ENCODE measurements around the gene ACVR2A.

ACVR2A gene

DNA sequence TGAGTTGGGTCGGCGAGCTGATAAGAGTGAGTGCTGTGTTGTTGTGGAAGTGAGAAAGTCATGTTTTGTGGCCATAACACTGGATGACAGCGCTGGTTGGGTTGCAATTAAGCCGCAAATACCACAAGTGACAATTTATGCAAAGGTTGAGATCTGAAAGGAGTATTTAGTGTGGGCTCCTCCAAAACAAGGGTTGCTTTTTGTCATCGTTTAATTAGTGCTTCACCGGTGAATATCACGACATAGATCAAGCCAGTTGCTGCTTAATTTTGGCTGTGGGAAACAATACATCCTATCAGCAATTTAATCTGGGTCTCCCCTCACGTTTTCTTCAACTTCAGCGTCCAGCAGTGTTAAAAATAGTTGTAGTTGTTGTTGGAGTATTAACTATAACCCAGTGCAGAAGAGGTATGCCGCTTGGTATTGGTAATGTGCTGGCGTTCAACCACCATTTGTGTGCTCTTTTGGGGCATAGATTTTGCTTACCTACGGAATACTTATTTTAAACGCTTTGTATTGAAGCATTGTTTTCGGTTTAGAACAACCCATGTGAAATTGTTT lies 662 bp downstream of the ACVR2A start:
- DNase-seq (ENCODE audit: insufficient read length, low spot score) = no peak
- no peak for FAIRE-seq
- TF ChIP-seq, protein P1, sequence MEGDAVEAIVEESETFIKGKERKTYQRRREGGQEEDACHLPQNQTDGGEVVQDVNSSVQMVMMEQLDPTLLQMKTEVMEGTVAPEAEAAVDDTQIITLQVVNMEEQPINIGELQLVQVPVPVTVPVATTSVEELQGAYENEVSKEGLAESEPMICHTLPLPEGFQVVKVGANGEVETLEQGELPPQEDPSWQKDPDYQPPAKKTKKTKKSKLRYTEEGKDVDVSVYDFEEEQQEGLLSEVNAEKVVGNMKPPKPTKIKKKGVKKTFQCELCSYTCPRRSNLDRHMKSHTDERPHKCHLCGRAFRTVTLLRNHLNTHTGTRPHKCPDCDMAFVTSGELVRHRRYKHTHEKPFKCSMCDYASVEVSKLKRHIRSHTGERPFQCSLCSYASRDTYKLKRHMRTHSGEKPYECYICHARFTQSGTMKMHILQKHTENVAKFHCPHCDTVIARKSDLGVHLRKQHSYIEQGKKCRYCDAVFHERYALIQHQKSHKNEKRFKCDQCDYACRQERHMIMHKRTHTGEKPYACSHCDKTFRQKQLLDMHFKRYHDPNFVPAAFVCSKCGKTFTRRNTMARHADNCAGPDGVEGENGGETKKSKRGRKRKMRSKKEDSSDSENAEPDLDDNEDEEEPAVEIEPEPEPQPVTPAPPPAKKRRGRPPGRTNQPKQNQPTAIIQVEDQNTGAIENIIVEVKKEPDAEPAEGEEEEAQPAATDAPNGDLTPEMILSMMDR (IDR thresholded peaks at IDR 0.05; ENCODE audit: insufficient read depth, missing control alignments) = no peak

DNA sequence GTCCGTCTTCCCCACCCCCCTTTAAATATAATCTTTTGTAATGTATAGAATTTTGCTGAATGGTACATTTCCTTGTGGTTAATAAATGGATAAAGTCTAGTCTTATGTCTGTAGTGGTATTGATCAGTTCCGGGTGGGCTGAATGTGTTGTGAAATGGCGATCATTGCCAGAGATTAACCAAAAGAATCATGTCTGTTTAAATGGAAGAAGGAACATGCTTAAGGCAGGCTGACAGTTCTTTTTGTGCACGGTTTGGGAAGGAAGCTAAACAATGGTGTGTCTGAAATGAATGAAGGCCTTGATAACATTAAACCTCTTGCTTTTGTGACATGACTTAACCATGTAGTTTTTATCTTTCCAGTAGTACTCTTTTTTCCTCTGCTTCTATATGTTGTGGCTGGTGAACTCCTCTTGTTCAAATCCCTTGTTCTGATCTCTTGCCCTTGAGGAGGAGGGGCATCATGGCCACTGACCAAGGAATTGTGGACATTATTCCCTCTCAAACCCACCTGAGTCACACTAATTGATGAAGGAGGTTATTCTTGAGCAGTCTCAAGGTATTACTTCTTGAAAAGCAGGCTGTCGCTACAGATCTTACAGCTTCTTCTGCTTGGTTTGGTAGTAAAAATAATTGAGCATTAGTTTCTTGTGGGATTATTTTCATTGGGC lies 1.7 kb downstream of the ACVR2A start:
- TF ChIP-seq, protein P1 (IDR thresholded peaks at IDR 0.05; ENCODE audit: insufficient read depth, missing control alignments) = no peak
- DNase-seq (ENCODE audit: insufficient read length, low spot score) = no peak
- FAIRE-seq = peak; percentile 87

DNA sequence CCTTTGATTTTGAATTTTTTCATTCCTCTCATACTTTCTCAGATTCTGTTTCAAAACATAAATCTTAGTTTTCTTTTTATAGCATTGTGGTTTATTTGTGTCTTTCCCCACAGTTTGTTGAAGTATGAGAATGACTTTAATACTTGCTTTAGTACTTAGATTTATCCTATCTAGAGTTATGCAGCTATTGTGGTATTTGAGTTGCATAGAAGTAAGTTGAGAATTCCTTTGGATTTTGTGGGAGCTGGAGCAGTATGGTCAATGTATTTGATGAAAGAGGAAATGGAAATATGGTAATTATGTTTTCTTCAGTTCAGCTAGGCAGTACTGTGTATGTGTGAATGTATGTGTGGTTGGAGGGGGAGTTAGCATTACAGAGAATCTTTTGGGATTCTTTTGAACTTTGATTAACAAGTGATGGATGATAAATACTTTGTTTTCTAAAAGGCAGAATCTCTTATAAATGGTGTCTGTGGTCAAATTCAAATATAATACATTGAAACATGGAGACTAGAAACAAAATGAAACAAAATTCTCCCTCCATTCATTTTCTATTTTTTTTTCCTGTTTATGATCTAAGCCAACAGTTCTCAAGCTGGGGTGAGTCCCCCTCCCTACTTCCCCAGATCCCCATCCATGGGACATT lies 3.0 kb downstream of the ACVR2A start:
- no peak for DNase-seq (ENCODE audit: insufficient read length, low spot score)
- TF ChIP-seq, protein P1 (IDR thresholded peaks at IDR 0.05; ENCODE audit: insufficient read depth, missing control alignments) = no peak
- peak; percentile 48 for FAIRE-seq

DNA sequence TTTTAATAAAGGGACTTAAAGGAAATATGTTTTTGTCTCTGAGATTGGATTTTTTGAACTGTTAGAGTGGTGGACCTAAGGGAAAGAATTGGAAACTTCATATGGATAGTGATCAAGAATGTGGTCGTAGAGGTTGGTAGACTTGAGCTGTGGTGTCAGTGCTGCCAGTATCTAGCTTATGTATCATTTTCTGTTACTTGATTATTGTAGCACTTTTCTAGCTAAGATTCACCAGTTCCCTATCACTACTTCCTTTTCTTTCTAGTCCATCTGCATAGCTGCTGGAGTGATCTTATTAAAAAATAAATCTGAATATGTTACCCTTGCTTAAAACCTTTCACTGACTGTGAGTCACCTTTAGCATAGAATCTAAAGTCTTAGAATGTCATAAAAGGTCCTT lies 6.0 kb downstream of the ACVR2A start:
- TF ChIP-seq, protein P1 (IDR thresholded peaks at IDR 0.05; ENCODE audit: insufficient read depth, missing control alignments) = no peak
- DNase-seq (ENCODE audit: insufficient read length, low spot score) (no peak), FAIRE-seq (peak; percentile 35)

DNA sequence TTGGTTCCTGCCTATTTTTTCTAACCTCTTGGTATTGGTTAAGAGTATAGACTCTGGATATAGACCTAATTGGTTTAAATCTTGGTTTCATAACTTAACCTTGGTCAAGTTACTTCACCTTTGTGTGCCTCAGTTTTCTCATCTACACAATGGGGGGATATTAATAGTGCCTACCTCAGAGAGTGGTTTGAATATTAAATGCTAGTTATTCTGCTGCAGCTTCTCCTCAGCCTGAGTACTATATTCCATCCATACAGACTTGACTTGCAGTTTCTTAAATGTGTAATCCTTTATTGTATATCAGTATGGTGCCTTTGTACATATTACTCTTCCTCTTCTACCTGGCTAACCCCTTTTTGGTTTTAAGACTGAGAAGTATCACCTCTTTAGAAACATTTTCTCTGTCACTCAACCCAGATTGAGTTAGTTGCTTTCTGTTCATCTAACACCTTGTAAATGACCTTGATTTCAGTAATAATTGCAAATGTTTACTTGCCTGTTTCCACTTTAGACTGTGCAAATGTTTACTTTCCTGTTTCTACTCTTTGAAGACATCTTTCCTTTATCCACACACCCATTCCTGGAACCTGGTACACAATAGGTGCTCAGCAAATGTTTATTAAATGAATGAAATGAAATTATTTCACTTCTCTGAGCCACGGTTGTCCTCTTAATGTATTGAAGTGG lies 6.6 kb downstream of the ACVR2A start:
- TF ChIP-seq, protein P1 (IDR thresholded peaks at IDR 0.05; ENCODE audit: insufficient read depth, missing control alignments) = no peak
- no peak for DNase-seq (ENCODE audit: insufficient read length, low spot score)
- peak; percentile 53 for FAIRE-seq

DNA sequence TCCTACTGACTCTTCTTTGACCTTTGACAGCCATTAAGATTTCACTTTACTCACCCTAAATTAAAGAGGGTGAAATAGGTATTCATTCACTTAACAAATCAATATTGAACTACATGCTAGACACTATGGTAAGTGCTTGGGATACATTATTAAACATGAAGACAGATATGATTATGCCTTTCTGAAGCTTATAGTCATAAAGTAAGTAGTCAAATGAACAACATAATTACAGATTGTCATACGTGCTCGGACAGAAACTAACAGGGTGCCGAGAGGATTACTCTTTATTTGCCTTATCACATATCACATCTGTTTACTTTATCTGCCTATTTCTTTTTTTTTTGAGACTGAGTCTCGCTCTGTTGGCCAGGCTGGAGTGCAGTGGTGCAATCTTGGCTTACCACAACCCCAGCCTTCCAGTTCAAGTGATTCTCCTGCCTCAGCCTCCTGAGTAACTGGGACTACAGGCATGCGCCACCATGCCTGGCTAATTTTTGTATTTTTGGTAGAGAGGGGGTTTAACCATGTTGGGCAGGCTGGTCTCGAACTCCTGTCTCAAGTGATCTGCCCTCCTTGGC lies 9.8 kb downstream of the ACVR2A start:
- DNase-seq (ENCODE audit: insufficient read length, low spot score) (no peak), FAIRE-seq (no peak)
- TF ChIP-seq, protein P1 (IDR thresholded peaks at IDR 0.05; ENCODE audit: insufficient read depth, missing control alignments) = no peak

All from D721Med (cell line).